GM21717 (cell line): ENCODE results near the gene RRAGD.

Experiments
- ATAC-seq: cut with Tn5 transposase; IDR thresholded peaks from one replicate; pipeline ENCODE4 v1.9.1; 2021; ENCODE audit warnings: mild to moderate bottlenecking, moderate library complexity; ENCODE audit not compliant: unreplicated experiment

RRAGD gene

DNA sequence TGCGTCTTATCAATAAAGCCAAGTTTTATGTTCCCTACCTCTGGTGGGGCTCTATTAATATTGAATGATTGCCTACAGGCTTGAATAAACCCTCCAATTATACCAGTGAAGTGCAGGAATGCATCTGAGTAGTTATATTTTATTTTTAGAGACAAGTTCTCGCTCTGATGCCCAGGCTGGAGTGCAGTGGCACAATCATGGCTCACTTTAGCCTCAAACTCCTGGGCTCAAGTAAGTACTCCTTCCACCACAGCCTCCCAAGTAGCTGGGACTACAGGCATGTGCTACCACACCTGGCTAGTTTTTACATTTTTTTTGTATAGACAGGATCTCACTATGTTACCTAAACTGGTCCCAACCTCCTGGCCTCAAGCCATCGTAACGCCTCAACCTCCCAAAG lies 33.4 kb downstream of the RRAGD start:
- ATAC-seq = no peak

DNA sequence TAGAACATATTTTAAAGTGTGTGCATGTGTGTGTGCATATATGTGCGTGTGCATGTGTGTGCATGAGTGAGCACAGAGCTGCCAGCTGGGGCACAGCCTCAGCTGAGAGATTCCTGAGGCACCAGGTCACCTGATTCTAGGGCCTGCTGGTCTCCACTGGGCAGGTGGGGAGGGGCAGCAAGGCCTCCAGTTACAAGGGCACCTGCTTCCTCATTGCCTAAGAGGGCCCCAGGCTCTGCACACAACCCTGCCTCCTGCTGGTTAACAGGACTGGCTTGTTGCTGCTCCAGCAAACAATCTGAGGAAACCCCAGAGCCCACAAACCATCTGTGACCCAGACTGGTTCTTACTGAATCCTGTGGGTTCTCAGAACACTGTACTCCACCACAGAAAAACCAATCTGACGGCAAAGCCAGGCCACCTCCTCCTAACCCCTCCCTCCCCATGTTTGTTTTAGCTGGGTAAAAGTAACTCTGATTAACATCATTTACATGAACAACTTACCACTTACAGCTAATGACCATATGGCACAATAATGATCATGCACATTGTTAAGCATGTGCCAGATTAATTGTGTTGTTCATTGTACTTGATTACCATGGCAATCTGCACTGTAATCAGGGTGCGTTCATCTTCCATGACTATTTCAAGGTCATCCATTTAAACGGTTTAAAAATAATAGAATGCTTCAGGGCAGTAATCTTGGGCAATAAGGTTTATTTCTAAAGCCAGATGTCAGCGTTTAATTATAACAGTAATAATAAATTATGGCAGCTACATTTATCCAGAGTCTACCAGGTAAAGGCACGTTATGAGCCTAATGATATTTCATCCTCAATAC lies 36.4 kb downstream of the RRAGD start:
- ATAC-seq = peak; percentile 77

DNA sequence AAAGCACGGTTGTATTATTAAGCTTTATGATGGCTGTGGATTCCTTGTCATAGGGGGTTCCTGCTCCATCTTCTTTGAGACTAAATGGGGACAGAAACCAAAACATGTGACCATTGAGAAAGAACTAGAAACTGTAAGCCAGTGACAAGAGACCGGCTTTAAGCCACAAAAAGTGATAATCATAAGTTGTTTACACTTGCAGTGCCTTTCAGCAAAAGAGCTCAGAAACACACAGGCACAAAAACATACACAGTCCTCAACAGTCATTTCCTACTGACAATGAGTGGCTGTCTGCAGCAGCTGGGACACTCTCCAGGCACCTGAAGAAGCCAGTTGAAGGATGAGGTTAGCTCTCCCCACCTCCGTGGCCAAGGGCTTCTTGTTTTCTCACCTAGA lies 39.6 kb downstream of the RRAGD start:
- peak; percentile 34 for ATAC-seq

DNA sequence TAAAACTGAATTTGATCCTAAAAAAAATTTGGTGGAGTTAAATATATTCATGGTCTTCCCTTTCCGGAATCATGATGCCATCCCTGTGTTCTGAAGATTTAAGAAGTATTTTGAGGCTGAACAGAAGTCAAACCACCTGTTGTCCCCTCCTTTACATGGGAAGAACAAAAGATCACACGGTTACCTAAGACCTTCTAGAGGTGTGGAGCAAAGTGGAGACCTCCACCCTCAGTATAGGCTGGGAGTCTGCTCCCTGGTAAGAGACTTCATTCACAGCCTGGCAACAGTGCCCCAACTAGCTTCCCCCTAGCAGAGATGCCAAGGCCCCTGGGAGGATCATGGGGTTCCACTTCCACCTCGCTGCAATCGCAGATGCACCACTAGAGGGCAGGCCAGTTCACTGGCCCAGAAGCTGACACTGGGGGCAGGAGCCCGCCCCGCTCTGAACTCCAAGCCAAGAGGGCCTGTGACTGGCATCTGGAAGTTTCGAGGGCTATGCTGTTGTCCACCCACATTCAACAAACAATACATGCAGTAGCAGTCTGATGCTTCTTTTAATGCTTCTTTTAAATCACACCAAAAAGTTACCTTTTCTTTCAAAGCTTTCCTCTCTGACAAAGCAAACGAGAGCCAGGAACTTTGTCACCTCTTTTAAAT lies 40.1 kb downstream of the RRAGD start:
- peak; percentile 62 for ATAC-seq

DNA sequence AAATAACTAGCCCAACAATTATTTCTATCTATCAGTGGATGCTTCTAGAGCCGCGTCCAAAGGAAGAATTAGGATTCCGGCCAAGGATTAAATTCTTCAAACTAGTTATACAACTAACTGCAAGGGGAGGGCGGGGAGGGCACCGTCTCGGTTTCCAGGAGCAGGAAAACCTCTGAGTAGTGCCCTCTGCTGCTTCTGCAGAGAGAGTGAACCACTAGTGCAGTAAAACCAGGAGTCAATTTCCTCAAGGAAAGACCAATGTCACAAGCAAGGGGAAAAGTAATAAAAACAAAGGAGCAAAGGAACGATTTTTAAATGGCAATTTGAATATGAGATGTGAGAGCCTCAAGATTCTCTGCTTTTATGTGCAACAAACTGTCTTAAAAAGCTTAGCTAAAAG lies 43.1 kb downstream of the RRAGD start:
- no peak for ATAC-seq

DNA sequence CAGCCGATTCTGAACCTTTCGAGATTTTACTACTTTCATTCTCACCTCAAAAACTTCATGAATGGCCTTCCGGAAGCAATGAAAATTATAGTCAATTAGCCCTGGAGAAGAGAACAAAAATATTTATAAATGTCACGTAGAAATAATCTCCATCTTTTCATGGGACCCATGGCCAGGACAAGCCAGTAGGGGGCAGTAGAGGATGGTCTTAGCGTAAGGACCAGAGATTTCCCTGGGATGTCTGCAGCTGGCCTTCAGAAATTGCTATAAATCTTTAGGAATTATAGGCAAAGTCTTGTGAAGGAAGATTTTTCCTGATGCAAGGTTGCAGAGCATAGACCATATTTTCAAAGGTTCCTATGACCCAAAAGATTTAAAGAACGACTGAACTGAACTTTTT lies 44.0 kb downstream of the RRAGD start:
- no peak for ATAC-seq

DNA sequence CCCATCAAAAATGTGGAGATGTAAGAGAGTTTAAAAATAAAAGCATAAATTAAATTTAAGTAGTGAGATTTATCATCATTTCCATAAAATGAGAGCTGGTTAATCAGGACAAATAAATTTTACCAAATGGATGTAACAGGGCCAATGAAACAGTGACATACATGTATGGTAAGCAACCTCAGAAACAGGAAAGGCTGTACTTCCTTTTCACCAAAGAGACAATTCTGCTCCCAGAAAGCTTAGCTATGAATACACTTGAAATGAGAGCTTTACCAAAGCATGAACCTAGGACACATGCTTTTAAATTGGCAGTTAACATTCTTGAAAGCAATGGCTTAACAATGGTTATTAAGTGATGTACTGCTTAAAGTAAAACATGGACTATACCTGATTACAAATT lies 47.5 kb downstream of the RRAGD start:
- no peak for ATAC-seq

DNA sequence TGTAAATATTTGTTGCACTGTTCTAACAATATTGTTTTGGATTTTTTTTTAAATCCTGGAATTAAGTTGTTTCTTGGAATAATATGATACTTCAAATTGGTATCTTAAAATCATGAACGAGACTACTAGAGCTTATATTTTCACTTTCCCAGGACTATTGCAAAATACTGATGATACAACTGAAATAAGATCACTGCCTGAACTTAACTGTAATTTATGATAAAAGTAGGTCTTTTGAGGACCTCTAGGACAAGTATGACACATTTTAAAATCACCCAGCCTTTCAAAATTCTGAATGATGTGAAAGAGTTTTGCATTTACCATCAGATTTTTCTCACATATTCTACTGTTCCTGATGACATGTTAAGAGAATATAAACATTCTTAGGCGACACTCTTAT lies 50.9 kb downstream of the RRAGD start:
- ATAC-seq = no peak

DNA sequence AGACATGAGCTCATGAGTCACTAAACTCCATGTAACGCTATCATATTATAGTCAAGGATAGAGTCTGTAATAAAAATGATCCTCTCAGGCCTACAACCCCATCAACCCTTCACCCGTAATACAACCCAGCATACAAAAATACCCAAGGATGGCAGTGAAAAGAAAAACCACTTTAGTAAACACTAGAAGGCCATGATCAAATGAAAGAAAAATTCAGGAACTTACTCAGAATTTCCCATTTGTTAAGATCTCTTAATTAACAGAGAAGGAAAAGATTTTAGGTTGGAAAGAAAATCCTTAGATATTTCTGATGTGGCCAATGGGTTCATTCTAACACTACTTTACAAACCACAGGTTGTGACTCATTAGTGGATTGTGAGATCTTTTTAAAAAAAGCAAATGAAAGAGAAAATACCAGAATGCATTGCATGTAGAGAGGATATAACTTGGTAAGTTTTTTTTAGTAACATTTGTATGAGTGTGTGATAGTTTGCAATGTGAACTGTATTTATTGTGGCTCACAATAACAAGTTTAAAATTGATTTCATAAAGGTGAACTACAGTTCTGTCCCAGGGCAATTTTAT lies 51.6 kb downstream of the RRAGD start:
- ATAC-seq = no peak

DNA sequence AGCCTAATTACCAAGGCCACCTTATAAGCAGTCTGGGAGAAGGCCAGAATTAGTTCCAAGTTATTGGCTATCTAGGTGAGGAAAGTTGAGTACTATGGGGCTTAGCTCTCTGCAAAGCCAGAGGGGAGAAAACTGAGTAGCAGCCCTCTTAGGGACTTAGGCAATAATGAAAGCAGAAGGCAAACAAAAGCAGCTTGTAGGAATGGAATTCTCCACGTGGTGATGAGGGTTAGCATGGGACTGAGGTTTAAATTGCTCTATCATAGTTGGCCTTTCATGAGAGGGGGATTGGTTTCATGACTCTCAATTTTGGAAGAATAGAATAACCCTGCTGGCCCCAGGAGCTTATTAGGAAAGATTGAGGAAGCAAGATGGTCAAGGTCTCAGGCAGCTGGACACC lies 52.5 kb downstream of the RRAGD start:
- ATAC-seq = no peak

DNA sequence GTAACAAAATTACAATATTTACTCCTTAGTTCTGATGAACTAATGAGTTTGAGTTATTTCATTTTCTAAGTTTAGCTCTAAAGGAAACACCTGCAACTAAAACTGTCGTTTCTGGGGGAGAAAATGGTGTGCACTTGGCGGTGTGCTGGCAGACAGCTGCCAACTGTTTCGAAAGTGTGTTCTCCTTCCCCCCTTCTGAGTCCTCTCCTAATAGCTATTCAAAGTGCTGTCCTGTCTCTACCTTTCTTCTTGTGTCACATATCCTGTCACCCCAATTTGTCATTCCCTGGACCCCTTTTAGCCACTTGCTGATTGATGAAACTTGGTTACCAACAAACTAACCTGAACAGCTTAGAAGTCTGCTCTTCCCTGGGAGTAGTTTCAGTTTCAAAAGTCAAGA lies 54.7 kb downstream of the RRAGD start:
- peak; percentile 54 for ATAC-seq

DNA sequence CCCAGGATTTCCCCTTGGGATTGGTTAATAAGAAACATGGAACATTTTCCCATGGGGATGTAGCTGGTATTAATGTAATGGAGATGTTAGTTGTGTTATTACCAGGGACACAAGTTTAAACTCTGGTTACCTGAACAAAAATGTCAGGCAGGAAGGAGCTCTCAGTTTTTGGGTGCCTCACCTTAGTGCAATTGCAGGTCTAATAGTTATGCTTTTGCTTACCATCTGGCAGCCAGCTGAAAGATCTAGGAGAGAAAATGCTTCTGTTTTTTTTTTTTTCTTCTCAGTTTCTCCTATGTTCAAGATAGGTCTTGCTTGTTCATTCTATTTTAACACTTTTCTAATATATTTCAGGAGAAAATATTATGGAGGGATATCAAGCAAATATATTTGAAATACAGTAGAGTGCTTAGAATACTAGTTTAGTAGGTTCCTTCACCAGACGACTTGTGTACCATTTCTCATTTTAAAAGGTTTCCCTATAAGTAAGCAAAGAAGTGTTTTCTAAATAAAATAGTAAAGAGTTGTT lies 55.4 kb downstream of the RRAGD start:
- no peak for ATAC-seq

DNA sequence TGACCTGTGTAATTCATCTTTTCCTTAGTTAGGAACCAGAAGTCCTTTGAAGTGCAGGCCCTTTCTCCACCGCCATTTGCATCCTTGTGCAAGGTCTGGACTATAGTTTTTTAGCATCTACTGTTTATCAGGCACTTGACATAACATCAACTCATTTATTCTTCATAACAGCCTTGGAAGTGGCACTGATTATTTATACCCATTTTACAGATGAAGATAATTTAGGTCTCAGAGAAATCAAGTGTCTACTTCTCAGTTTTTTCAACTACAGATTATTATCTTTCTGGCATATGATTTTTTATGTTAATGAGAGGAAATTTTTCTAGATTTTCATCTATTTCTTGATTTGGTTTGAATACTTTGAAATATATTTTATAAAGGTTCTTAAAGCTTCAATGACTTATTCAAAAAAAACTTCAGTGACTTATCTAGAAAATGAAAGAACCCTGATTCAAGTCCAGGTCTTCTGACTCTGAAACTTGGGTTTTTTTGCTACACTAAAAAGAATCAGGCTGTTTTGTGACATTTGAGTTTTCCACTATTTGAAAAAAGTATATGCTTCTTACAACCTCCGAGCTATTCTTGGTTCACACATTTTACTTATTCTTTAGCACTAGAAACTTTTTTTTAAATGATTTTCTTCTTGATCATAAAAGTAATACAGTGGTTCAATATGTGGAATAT lies 56.4 kb downstream of the RRAGD start:
- ATAC-seq = no peak

DNA sequence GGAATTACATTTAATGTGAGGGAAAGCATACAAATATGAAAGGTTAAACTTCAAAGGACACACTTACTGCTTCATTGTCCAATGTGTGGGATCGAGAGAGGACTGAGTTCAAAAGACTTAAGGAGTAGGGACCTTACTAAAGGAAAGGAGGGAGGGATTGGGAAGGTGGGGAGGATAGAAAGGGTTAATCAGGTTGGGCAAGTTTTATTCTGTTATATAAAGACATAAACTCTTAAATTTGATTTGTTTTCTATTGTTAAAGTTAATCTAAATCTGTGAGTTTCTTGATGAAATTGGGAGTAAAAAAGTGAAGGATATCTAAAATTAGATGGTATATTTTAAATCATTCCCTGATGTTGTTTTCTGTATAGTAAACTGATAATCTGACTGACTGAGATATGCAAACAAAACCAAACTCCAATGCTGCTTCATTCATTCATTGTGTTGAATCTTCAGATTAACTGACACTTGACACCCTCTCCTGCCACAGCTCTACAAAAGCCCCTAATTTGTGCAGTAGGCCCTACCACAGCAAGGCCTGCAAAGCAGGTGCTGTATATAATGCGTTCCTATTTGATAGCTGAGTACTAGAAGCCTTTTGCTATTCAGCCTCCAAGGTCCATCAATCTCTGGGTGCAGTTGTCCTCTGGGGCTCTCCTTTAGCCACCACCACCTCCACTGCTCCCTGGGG lies 58.2 kb downstream of the RRAGD start:
- ATAC-seq = no peak

DNA sequence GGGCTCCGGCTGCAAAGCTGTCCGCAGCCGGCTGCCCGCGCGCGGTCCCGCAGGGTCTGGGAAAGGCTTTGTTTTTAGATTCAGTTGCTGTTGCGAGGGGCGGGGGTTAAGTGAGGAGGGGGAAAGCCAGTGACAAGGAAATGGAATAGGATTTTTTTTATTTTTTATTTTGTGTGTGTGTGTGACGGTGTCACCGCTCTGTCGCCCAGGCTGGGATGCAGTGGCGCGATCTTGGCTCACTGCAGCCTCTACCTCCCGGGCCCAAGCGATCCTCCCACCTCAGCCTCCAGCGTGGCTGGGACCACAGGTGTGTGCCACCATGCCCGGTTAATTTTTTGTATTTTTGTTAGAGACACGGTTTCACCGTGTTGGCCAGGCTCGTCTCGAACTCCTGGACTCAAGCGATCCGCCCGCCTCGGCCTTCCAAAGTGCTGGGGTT lies 58.9 kb downstream of the RRAGD start:
- no peak for ATAC-seq

DNA sequence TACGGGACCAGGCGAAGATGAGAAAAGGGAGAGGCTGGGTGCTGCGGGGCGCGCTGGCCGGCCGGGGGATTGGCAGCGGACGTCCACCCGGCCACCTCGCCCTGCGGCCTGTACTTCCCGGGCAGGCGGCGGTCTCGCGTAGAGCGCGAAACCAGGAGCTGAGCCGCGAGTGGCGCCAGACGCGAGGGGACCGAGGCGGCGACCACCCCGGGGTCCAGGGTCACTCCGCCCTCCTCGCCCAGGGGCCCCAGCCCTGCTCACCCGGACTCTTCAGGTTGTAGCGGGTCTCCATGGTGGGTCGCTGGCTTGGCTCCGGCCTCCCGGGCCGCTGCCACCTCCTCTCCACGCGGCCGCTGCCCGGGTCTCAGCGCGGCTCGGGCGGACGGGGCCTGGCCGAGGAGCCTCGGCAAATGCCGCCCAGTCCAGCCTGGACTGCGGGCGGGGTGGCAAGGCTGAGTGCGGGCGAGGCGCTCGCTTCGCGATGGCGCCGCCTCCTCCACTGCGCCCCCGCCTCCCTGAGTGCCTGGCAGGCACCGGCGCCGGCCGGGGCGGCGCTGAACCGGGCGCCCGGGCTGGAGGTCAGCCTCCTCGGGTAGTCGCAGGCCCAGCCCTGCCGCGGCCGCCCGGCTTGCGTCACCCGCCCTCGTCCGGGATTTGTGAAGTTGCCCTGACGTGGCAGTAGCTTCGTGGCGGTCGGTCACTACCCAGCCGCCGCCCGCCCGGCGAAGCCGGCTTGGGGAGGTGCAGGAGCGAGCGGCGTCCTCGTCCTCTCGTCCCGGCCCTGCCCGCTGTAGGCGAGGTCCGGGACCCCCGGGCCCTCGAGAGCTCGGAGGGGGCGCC lies 59.6 kb downstream of the RRAGD start, which contains the start of gene UBE2J1:
Gene UBE2J1, minus strand, starts transcription at position 445 of the 840 bp plus-strand sequence. Its CDS starts 153 bp downstream, at position 292.
- no peak for ATAC-seq

DNA sequence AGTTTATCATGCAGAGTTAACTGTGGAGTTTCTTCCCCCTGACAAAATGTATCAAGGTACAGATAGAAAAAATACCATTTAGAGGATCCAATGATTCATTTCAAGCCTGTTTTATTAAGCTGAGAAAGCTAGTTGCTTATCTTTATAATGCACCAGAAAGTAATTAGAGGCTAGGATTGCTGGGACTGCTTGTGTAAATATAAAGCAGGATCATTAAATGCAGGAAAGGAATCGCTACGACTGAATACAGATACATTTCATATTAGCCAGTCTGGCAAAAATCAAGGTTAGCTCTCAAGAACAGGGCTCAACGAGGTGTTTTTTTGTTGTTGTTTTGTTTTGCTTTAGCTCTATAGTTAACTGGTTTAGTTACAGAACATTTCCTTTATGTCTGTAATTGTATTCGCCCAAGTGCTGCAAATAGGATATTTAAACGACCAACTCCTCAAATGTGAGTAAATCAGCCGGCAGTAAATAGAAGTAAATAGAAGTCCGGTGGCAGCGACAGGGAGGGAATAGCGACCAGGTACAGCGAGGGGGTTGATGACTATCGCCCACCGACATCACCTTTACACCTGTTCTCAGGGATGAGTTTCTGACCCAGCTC lies 60.3 kb downstream of the RRAGD start:
- ATAC-seq = no peak

DNA sequence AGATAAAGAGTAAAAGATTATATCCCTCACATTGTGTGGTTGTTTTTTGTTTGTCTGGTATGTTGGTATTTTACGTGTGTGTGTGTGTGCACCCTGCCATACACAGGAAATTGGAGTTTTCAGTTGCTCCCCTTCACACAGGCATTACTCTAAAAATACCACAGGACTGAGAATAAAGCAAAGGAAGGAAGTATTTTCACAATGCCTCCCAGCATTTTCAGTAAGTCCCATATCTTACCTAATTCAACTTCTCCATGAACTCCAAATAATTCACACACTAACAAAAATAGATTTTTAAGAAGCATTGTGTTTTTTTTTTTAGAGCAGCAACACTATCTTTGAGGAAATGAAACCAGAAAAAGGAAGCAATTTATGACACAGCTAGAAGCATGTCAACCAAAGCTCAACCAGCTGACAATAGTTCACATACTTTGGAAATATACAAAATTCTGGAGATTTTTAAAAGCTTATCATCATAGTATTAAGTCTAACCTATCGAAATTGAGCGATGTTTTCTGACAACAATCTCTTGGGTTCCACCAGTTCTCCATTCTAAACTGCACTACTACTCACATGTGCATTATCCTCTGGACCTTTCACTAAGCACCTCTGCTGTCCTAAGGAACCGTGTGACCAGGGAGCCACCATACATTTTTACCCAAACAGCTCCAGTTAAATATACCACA lies 61.6 kb downstream of the RRAGD start:
- ATAC-seq = peak; percentile 29

DNA sequence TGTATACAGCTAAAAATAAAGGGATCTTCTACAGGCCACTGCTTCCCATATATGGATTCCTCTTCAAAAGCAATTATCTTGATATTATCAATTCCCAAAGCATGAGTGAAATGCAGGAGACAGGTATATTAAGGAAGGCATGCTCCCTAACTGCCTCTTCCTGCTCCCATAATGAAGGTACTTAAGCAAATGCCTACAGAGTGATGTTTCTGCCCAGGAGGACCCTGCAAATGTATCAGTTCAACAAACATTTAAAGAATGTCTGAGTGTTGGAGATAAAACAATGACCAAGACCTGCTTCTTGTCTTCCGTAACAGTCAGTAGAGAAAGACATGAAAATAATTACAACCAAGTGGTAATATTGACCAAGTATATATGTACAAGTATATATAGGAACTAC lies 63.7 kb downstream of the RRAGD start:
- no peak for ATAC-seq
